ENCODE measurements around the gene ZFAND3. TPM values are rescaled to one million over a fixed set of nuclear protein-coding genes. Genes with fewer than 3 reads are reported as not detected.
"Not testable (repeated sequence)": the region's sequence is repeated elsewhere in the genome, so short reads cannot be mapped to it uniquely, and the experiment has no call there.

Gene ZFAND3
- total and polyA plus RNA-seq, 2 experiments from 2014 or later, result 36.5 to 50.0 TPM

- no peak for TF ChIP-seq CTCF (IDR thresholded peaks at IDR 0.05; ENCODE audit: poor library complexity)
- no peak for TF ChIP-seq EZH2phosphoT487 (IDR thresholded peaks at IDR 0.05; ENCODE audit: low read depth, severe bottlenecking, unreplicated experiment)
- no peak for TF ChIP-seq EZH2 (IDR thresholded peaks at IDR 0.05; ENCODE audit: borderline replicate concordance)
- no peak for DNase-seq (ENCODE audit: low spot score)
- Histone ChIP-seq H3K9me2 (replicated peaks; ENCODE audit: insufficient read depth) (no peaks in the 10 kb centered on the region), H3K9me3 (ENCODE audit: low read depth) (no peaks in the 10 kb centered on the region), H4K20me1 (ENCODE audit: insufficient read depth, poor library complexity, severe bottlenecking) (peaks cover 38% of the 10 kb centered on the region), H3K27ac (no peak overlapping the region), H3K27me3 (no peaks in the 10 kb centered on the region), H3K4me2 (no peak overlapping the region), H3K4me3 (no peak overlapping the region), H2AFZ (no peak overlapping the region), H3K4me1 (ENCODE audit: insufficient read depth) (no peaks in the 10 kb centered on the region), H3K36me3 (replicated peaks; ENCODE audit: insufficient read depth, low read depth) (no peaks in the 10 kb centered on the region), H3K79me2 (peaks cover 85% of the 10 kb centered on the region)
- 80% methylated on average over 6 of the region's 6 CpGs for WGBS (ENCODE audit: low lambda C conversion rate, missing lambda C conversion rate)
Measured at GRCh38 chr6:38045701-38046305, 226.3 kb downstream of the ZFAND3 start.

- H3K36me3 ChIP-seq (replicated peaks; ENCODE audit: insufficient read depth, low read depth), result no peaks in the 10 kb centered on the region
- no peak for DNase-seq (ENCODE audit: low spot score)
- peaks cover 35% of the 10 kb centered on the region for H4K20me1 ChIP-seq (ENCODE audit: insufficient read depth, poor library complexity, severe bottlenecking)
- H3K79me2 ChIP-seq, result peaks cover 88% of the 10 kb centered on the region
- no peak overlapping the region for H2AFZ ChIP-seq
- no peak overlapping the region for H3K27ac ChIP-seq
- no peaks in the 10 kb centered on the region for H3K9me2 ChIP-seq (replicated peaks; ENCODE audit: insufficient read depth)
- TF ChIP-seq EZH2phosphoT487 (IDR thresholded peaks at IDR 0.05; ENCODE audit: low read depth, severe bottlenecking, unreplicated experiment) (no peak), EZH2 (IDR thresholded peaks at IDR 0.05; ENCODE audit: borderline replicate concordance) (no peak), CTCF (IDR thresholded peaks at IDR 0.05; ENCODE audit: poor library complexity) (no peak)
- H3K9me3 ChIP-seq (ENCODE audit: low read depth), result no peaks in the 10 kb centered on the region
- no peak overlapping the region for H3K4me2 ChIP-seq
- H3K4me1 ChIP-seq (ENCODE audit: insufficient read depth), result no peaks in the 10 kb centered on the region
- 81% methylated on average over 4 of the region's 4 CpGs for WGBS (ENCODE audit: low lambda C conversion rate, missing lambda C conversion rate)
- H3K4me3 ChIP-seq, result no peak overlapping the region
- no peaks in the 10 kb centered on the region for H3K27me3 ChIP-seq
Measured at GRCh38 chr6:38047562-38047961, 228.0 kb downstream of the ZFAND3 start.

- H3K36me3 ChIP-seq (replicated peaks; ENCODE audit: insufficient read depth, low read depth); H3K9me2 ChIP-seq (replicated peaks; ENCODE audit: insufficient read depth); H3K4me3 ChIP-seq; H3K27me3 ChIP-seq; H3K4me2 ChIP-seq; DNase-seq (ENCODE audit: low spot score); H3K9me3 ChIP-seq (ENCODE audit: low read depth); H3K4me1 ChIP-seq (ENCODE audit: insufficient read depth); H2AFZ ChIP-seq; H3K27ac ChIP-seq: not testable (repeated sequence)
- peaks cover 41% of the 10 kb centered on the region for H4K20me1 ChIP-seq (ENCODE audit: insufficient read depth, poor library complexity, severe bottlenecking)
- 78% methylated on average over 9 of the region's 9 CpGs for WGBS (ENCODE audit: low lambda C conversion rate, missing lambda C conversion rate)
- peaks cover 89% of the 10 kb centered on the region for H3K79me2 ChIP-seq
Measured at GRCh38 chr6:38049861-38050397, 230.4 kb downstream of the ZFAND3 start.

GRCh38 chr6:38051819-38052434 is 232.4 kb downstream of the ZFAND3 start:
- Histone ChIP-seq H3K36me3 (replicated peaks; ENCODE audit: insufficient read depth, low read depth) (no peaks in the 10 kb centered on the region), H3K9me2 (replicated peaks; ENCODE audit: insufficient read depth) (no peaks in the 10 kb centered on the region), H4K20me1 (ENCODE audit: insufficient read depth, poor library complexity, severe bottlenecking) (peaks cover 49% of the 10 kb centered on the region), H3K4me3 (no peak overlapping the region), H3K27me3 (no peaks in the 10 kb centered on the region), H3K9me3 (ENCODE audit: low read depth) (no peaks in the 10 kb centered on the region), H2AFZ (no peak overlapping the region), H3K79me2 (peaks cover 91% of the 10 kb centered on the region), H3K27ac (no peak overlapping the region), H3K4me2 (no peak overlapping the region), H3K4me1 (ENCODE audit: insufficient read depth) (no peaks in the 10 kb centered on the region)
- no peak for TF ChIP-seq EZH2phosphoT487 (IDR thresholded peaks at IDR 0.05; ENCODE audit: low read depth, severe bottlenecking, unreplicated experiment)
- TF ChIP-seq CTCF (IDR thresholded peaks at IDR 0.05; ENCODE audit: poor library complexity), result no peak
- TF ChIP-seq EZH2 (IDR thresholded peaks at IDR 0.05; ENCODE audit: borderline replicate concordance), result no peak
- 96% methylated on average over 1 of the region's 1 CpG for WGBS (ENCODE audit: low lambda C conversion rate, missing lambda C conversion rate)
- no peak for DNase-seq (ENCODE audit: low spot score)

Measured in hepatocyte (in vitro differentiated cells).